Left ventricle myocardium inferior (tissue), 1 donor: ENCODE results near the gene TFR2. TPM values are rescaled to one million over a fixed set of nuclear protein-coding genes. Genes with fewer than 3 reads are reported as not detected.

Experiments
- DNase-seq: peaks from one replicate; pipeline ENCODE4 v3.0.0-alpha.2; 2020
- H3K27ac ChIP-seq: fragments of 200-600 bp; replicated peaks from 2 replicates; pipeline ENCODE4 v1.8.0; 2021
- H3K27me3 ChIP-seq: fragments of 200-600 bp; 2 replicates; pipeline ENCODE4 v1.8.0; 2021; ENCODE audit warnings: low read depth
- H3K36me3 ChIP-seq: fragments of 200-600 bp; 2 replicates; pipeline ENCODE4 v1.8.0; 2021
- H3K4me1 ChIP-seq: fragments of 200-600 bp; 2 replicates; pipeline ENCODE4 v1.8.0; 2021
- H3K4me3 ChIP-seq: fragments of 200-600 bp; 2 replicates; pipeline ENCODE4 v1.8.0; 2021; ENCODE audit warnings: mild to moderate bottlenecking, moderate library complexity
- H3K9me3 ChIP-seq: fragments of 200-600 bp; replicated peaks from 2 replicates; pipeline ENCODE4 v1.8.0; 2021
- CTCF ChIP-seq: fragments of 200-600 bp; IDR thresholded peaks from 2 replicates; pipeline ENCODE4 v1.8.0; 2021; ENCODE audit warnings: antibody characterized with exemption, mild to moderate bottlenecking, borderline replicate concordance
- intact Hi-C: fragments of 100-400 bp; cut with micrococcal nuclease; formaldehyde crosslinking; loops from one replicate; pipeline ENCODE4 v1.11.0; 2022
- total RNA-seq: library from RNA; stranded (reverse); fragmentation: NEBNext Ultra II Directional; extraction: Animal tissue kit (Norgen Biotek cat#: 25700); gene quantifications from one replicate; pipeline ENCODE4 v1.2.1, GENCODE V29; 2021
- donor health status: DM: no; HTN: yes; CAD: no; lungs with severe emphysema.

TFR2 gene
- total RNA-seq, 1 donor from 2014 or later = 0.25 TPM

GRCh38 chr7:100603726-100604027 lies 37.7 kb downstream of the TFR2 start:
- no peaks in the 10 kb centered on the region for H3K36me3 ChIP-seq
- DNase-seq = no peak
- intact Hi-C loops = no loop called here
- TF ChIP-seq CTCF = no peak
- no peaks in the 10 kb centered on the region for H3K9me3 ChIP-seq
- H3K4me3 ChIP-seq = peak overlapping the region; percentile 90
- H3K4me1 ChIP-seq = peaks cover 32% of the 10 kb centered on the region
- no peaks in the 10 kb centered on the region for H3K27me3 ChIP-seq
- H3K27ac ChIP-seq = peak overlapping the region; percentile 86

- intact Hi-C loops = no loop called here
- H3K4me3 ChIP-seq = peak overlapping the region; percentile 90
- peak; percentile 84 for DNase-seq
Observed at GRCh38 chr7:100602889-100603725, 38.2 kb downstream of the TFR2 start.

GRCh38 chr7:100600730-100601038 lies 40.7 kb downstream of the TFR2 start:
- TF ChIP-seq CTCF = no peak
- no peak for DNase-seq
- no peak overlapping the region for H3K4me3 ChIP-seq
- no peaks in the 10 kb centered on the region for H3K9me3 ChIP-seq
- H3K27ac ChIP-seq = no peak overlapping the region
- intact Hi-C loops = no loop called here
- H3K4me1 ChIP-seq = peaks cover 30% of the 10 kb centered on the region
- no peaks in the 10 kb centered on the region for H3K36me3 ChIP-seq
- H3K27me3 ChIP-seq = no peaks in the 10 kb centered on the region

More at GRCh38 chr7:100602889-100603725, 38.2 kb downstream of the TFR2 start:
- no peak for TF ChIP-seq CTCF
- Histone ChIP-seq H3K4me1 (peaks cover 32% of the 10 kb centered on the region), H3K27me3 (no peaks in the 10 kb centered on the region), H3K27ac (peak overlapping the region; percentile 86), H3K9me3 (no peaks in the 10 kb centered on the region), H3K36me3 (no peaks in the 10 kb centered on the region)

GRCh38 chr7:100599911-100600729 lies 41.2 kb downstream of the TFR2 start:
- Histone ChIP-seq H3K9me3 (no peaks in the 10 kb centered on the region), H3K27me3 (no peaks in the 10 kb centered on the region)
- intact Hi-C loops = no loop called here

GRCh38 chr7:100598425-100598824 lies 42.9 kb downstream of the TFR2 start:
- intact Hi-C loops = no loop called here
- Histone ChIP-seq H3K9me3 (no peaks in the 10 kb centered on the region), H3K36me3 (no peaks in the 10 kb centered on the region)

More at GRCh38 chr7:100599911-100600729, 41.2 kb downstream of the TFR2 start:
- no peak for TF ChIP-seq CTCF
- Histone ChIP-seq H3K27ac (no peak overlapping the region), H3K4me1 (peaks cover 25% of the 10 kb centered on the region), H3K4me3 (no peak overlapping the region), H3K36me3 (no peaks in the 10 kb centered on the region)
- DNase-seq = no peak

More at GRCh38 chr7:100598425-100598824, 42.9 kb downstream of the TFR2 start:
- Histone ChIP-seq H3K4me1 (peaks cover 9% of the 10 kb centered on the region), H3K27ac (no peak overlapping the region), H3K27me3 (no peaks in the 10 kb centered on the region), H3K4me3 (no peak overlapping the region)
- TF ChIP-seq CTCF = no peak
- DNase-seq = no peak
